PC-3 (cell line): Measurements from ENCODE around the gene PPP2R5E. TPM values are rescaled to one million over a fixed set of nuclear protein-coding genes. Genes with fewer than 3 reads are reported as not detected.

Experiments used
- ATAC-seq: fragments of 200-7000 bp; cut with Tn5 transposase; 2 replicates; pipeline ENCODE4 v1.9.1; 2020; ENCODE audit warnings: mild to moderate bottlenecking, moderate library complexity
- BruUV-seq: library from RNA; stranded (reverse); fragments of 400-500 nt; replicated peaks from 2 replicates; lab custom pipeline; 2021; lab: Mats Ljungman, UMichigan
- CTCF ChIA-PET: fragments of 300-600 bp; sonication (Branson Sonifier 250); formaldehyde crosslinking; loops from one replicate; lab custom pipeline; 2022; ENCODE audit warnings: antibody characterized with exemption; lab: Charles Lee
- POLR2A ChIA-PET: fragments of 300-600 bp; sonication (Branson Sonifier 250); formaldehyde crosslinking; loops from one replicate; lab custom pipeline; 2022; ENCODE audit warnings: antibody characterized with exemption; ENCODE audit not compliant: unreplicated experiment; lab: Charles Lee
- DNase-seq: peaks from one replicate; pipeline ENCODE4 v3.0.0-alpha.2; 2015
- H2AFZ ChIP-seq: fragments of 300-600 bp; sonication (generic); 2 replicates; pipeline ENCODE4 v1.6.0; 2016; ENCODE audit warnings: antibody characterized with exemption, low read length
- H3F3A ChIP-seq: fragments of 300-600 bp; sonication (generic); one replicate; pipeline ENCODE4 v1.6.0; 2017; ENCODE audit warnings: antibody characterized with exemption, low read length, control low read depth, mild to moderate bottlenecking; ENCODE audit not compliant: unreplicated experiment
- H3K27ac ChIP-seq: fragments of 300-600 bp; sonication (generic); 2 replicates; pipeline ENCODE4 v1.5.1; 2016; ENCODE audit warnings: mild to moderate bottlenecking, low read length
- H3K27me3 ChIP-seq: fragments of 300-600 bp; sonication (generic); 2 replicates; pipeline ENCODE4 v1.6.1; 2016; ENCODE audit warnings: low read length, mixed read lengths
- H3K36me3 ChIP-seq: fragments of 300-600 bp; sonication (generic); 2 replicates; pipeline ENCODE4 v1.6.1; 2016; ENCODE audit warnings: low read depth, mixed run types, low read length, mixed read lengths
- H3K4me1 ChIP-seq: fragments of 300-600 bp; sonication (generic); 2 replicates; pipeline ENCODE4 v1.5.1; 2016; ENCODE audit warnings: low read length; ENCODE audit not compliant: insufficient read depth
- H3K4me2 ChIP-seq: fragments of 300-600 bp; sonication (generic); 2 replicates; pipeline ENCODE4 v1.6.0; 2016; ENCODE audit warnings: low read length
- H3K4me3 ChIP-seq: fragments of 300-600 bp; sonication (generic); 2 replicates; pipeline ENCODE4 v1.5.1; 2016; ENCODE audit warnings: mild to moderate bottlenecking, low read length, mixed read lengths
- H3K79me2 ChIP-seq: fragments of 300-600 bp; sonication (generic); 2 replicates; pipeline ENCODE4 v1.6.1; 2017; ENCODE audit warnings: low read length, mixed read lengths
- H3K9ac ChIP-seq: fragments of 300-600 bp; sonication (generic); 2 replicates; pipeline ENCODE4 v1.6.0; 2016; ENCODE audit warnings: mild to moderate bottlenecking, low read length
- H3K9me2 ChIP-seq: fragments of 300-600 bp; sonication (generic); replicated peaks from 2 replicates; pipeline ENCODE4 v1.6.1; 2016; ENCODE audit warnings: mixed run types, low read length, mixed read lengths
- H3K9me3 ChIP-seq: fragments of 300-600 bp; sonication (generic); 2 replicates; pipeline ENCODE4 v1.6.1; 2016; ENCODE audit warnings: low read length, mixed read lengths
- H4K20me1 ChIP-seq: fragments of 300-600 bp; sonication (generic); 2 replicates; pipeline ENCODE4 v1.6.1; 2016; ENCODE audit warnings: low read length, mixed read lengths
- CTCF ChIP-seq: fragments of 300-600 bp; sonication (generic); conservative IDR thresholded peaks from 2 replicates; pipeline ENCODE4 v1.5.1; 2017; ENCODE audit warnings: antibody characterized with exemption, low read depth, mild to moderate bottlenecking, low read length
- EZH2 ChIP-seq: fragments of 300-600 bp; sonication (generic); IDR thresholded peaks from one replicate; pipeline ENCODE4 v1.6.1; 2017; ENCODE audit warnings: antibody characterized with exemption, mild to moderate bottlenecking, low read length; ENCODE audit not compliant: unreplicated experiment
- EZH2phosphoT487 ChIP-seq: fragments of 300-600 bp; sonication (generic); IDR thresholded peaks from 2 replicates; pipeline ENCODE4 v1.6.1; 2018; ENCODE audit warnings: mild to moderate bottlenecking, antibody characterized with exemption, low read length, borderline replicate concordance
- intact Hi-C: fragments of 100-400 bp; cut with micrococcal nuclease; formaldehyde crosslinking; loops from 2 replicates; pipeline ENCODE4 v1.9.0; 2023
- total RNA-seq: library from RNA; depleted of rRNA; stranded (reverse); fragments of >200 nt; gene quantifications from 2 replicates; pipeline ENCODE4 v1.2.3, GENCODE V29; 2014

The PPP2R5E gene
- total RNA-seq, 1 experiment from 2014 or later = 17.2 TPM

- H3K27me3 ChIP-seq = no peaks in the 10 kb centered on the region
- H3K27ac ChIP-seq = no peak overlapping the region
- no peaks in the 10 kb centered on the region for H3F3A ChIP-seq
- no peak overlapping the region for H3K9ac ChIP-seq
- intact Hi-C loops = no loop called here
- peaks cover 13% of the 10 kb centered on the region for H3K4me1 ChIP-seq
- no peak for DNase-seq
- no TSS peak for BruUV-seq
- ChIA-PET POLR2A (no interaction called here), CTCF (no interaction called here)
- no peak overlapping the region for H2AFZ ChIP-seq
- H3K9me2 ChIP-seq = no peaks in the 10 kb centered on the region
- 0 out of 2 replicates have a peak, but pooled peaks cover 10% of the 10 kb centered on the region for H4K20me1 ChIP-seq
- no peak overlapping the region for H3K4me3 ChIP-seq
- H3K4me2 ChIP-seq = no peak overlapping the region
- no peak for TF ChIP-seq EZH2
- TF ChIP-seq EZH2phosphoT487 = no peak
- no peak for TF ChIP-seq CTCF
- H3K9me3 ChIP-seq = no peaks in the 10 kb centered on the region
- H3K36me3 ChIP-seq = no peaks in the 10 kb centered on the region
- ATAC-seq = no peak
- peaks cover 91% of the 10 kb centered on the region for H3K79me2 ChIP-seq
Observed at GRCh38 chr14:63487724-63488123, 55.5 kb downstream of the PPP2R5E start.

- intact Hi-C loops = no loop called here
- DNase-seq (no peak), ATAC-seq (no peak)
- H3F3A ChIP-seq = no peaks in the 10 kb centered on the region
- H3K4me3 ChIP-seq = no peak overlapping the region
- H2AFZ ChIP-seq = no peak overlapping the region
- BruUV-seq = no TSS peak
- no peaks in the 10 kb centered on the region for H3K9me2 ChIP-seq
- no peaks in the 10 kb centered on the region for H3K9me3 ChIP-seq
- H3K9ac ChIP-seq = no peak overlapping the region
- H3K27me3 ChIP-seq = no peaks in the 10 kb centered on the region
- POLR2A ChIA-PET = no interaction called here
- 0 out of 2 replicates have a peak, but pooled peaks cover 8% of the 10 kb centered on the region for H4K20me1 ChIP-seq
- H3K79me2 ChIP-seq = peaks cover 92% of the 10 kb centered on the region
- H3K36me3 ChIP-seq = no peaks in the 10 kb centered on the region
- peaks cover 13% of the 10 kb centered on the region for H3K4me1 ChIP-seq
- TF ChIP-seq CTCF = no peak
- no peak for TF ChIP-seq EZH2
- no peak for TF ChIP-seq EZH2phosphoT487
- H3K27ac ChIP-seq = no peak overlapping the region
- H3K4me2 ChIP-seq = no peak overlapping the region
- CTCF ChIA-PET = no interaction called here
Observed at GRCh38 chr14:63486738-63487137, 56.4 kb downstream of the PPP2R5E start.

- Histone ChIP-seq H3K9me2 (no peaks in the 10 kb centered on the region), H3K79me2 (peaks cover 93% of the 10 kb centered on the region), H3K4me1 (peaks cover 12% of the 10 kb centered on the region), H3K9me3 (no peaks in the 10 kb centered on the region), H4K20me1 (0 out of 2 replicates have a peak, but pooled peaks cover 3% of the 10 kb centered on the region), H3K36me3 (no peaks in the 10 kb centered on the region), H2AFZ (no peak overlapping the region), H3K4me2 (no peak overlapping the region), H3K9ac (no peak overlapping the region), H3F3A (no peaks in the 10 kb centered on the region), H3K4me3 (no peak overlapping the region), H3K27ac (no peak overlapping the region), H3K27me3 (no peaks in the 10 kb centered on the region)
- ATAC-seq (no peak), DNase-seq (no peak)
- BruUV-seq = no TSS peak
- CTCF ChIA-PET = no interaction called here
- TF ChIP-seq EZH2 (no peak), EZH2phosphoT487 (no peak), CTCF (no peak)
- POLR2A ChIA-PET = no interaction called here
- intact Hi-C loops = no loop called here
Observed at GRCh38 chr14:63483315-63483714, 59.9 kb downstream of the PPP2R5E start.
